Thyroid gland (tissue), 4 donors: ENCODE data around the gene MSH2. TPM values are rescaled to one million over a fixed set of nuclear protein-coding genes. Genes with fewer than 3 reads are reported as not detected.

Experiments
- DNase-seq, 2 donors: peaks; one replicate each; pipeline ENCODE4 v3.0.0-alpha.2; 2019
- H3K27ac ChIP-seq, 3 donors: fragments of 200-600 bp; sonication (generic); 1 replicate in 2 of 3; 2 replicates in 1 of 3; pipeline ENCODE4 v1.5.1; 2016 to 2019; ENCODE audit warnings: mild to moderate bottlenecking in 1 of 3, moderate library complexity in 1 of 3
- H3K27me3 ChIP-seq: fragments of 200-600 bp; sonication (generic); one replicate; pipeline ENCODE4 v1.5.1; 2019
- H3K36me3 ChIP-seq, 2 donors: fragments of 200-600 bp; sonication (generic); one replicate each; pipeline ENCODE4 v1.5.1; 2016 to 2019
- H3K4me1 ChIP-seq, 2 donors: fragments of 200-600 bp; sonication (generic); one replicate each; pipeline ENCODE4 v1.5.1; 2017 to 2019
- H3K4me3 ChIP-seq, 3 donors: fragments of 200-600 bp; sonication (generic); replicated peaks in 1 of 3; 1 replicate in 2 of 3; 2 replicates in 1 of 3; pipeline ENCODE4 v1.5.1; 2016; ENCODE audit warnings: mild to moderate bottlenecking in 1 of 3
- H3K9me3 ChIP-seq: fragments of 200-600 bp; sonication (generic); one replicate; pipeline ENCODE4 v1.5.1; 2017
- POLR2A ChIP-seq, 2 donors: fragments of 450-650 bp; IDR thresholded peaks; one replicate each; pipeline ENCODE4 v1.6.1; 2017; ENCODE audit warnings: antibody characterized with exemption in 2 of 2, mild to moderate bottlenecking in 2 of 2, moderate library complexity in 1 of 2
- WGBS, 2 donors: methylation state at CpG; one replicate each; pipeline ENCODE4 v1.1.5; 2017; 5-methylcytosine and 5-hydroxymethylcytosine counted together
- intact Hi-C: fragments of 100-400 bp; cut with DNase I; formaldehyde crosslinking; loops from one replicate; pipeline ENCODE4 v1.15.1; 2023
- total RNA-seq, 4 donors: library from RNA; depleted of rRNA; stranded (reverse); fragments of >200 nt; gene quantifications; one replicate each; pipeline ENCODE4 v1.2.3, GENCODE V29; 2016
- TF ChIP-seq, protein P1 (sequence below), 6 experiments: fragments of 200-600 bp in 3 of 6; fragments of 450-650 bp in 3 of 6; sonication (generic) in 3 of 6; IDR thresholded peaks; one replicate each; pipeline ENCODE4 v1.5.1; 2016 to 2019; ENCODE audit warnings: antibody characterized with exemption in 6 of 6, mild to moderate bottlenecking in 2 of 6, inconsistent platforms in 1 of 6, moderate library complexity in 1 of 6

MSH2 gene
- total RNA-seq, 4 donors from 2014 or later = 21.7 to 28.4 (median 24.3) TPM

DNA sequence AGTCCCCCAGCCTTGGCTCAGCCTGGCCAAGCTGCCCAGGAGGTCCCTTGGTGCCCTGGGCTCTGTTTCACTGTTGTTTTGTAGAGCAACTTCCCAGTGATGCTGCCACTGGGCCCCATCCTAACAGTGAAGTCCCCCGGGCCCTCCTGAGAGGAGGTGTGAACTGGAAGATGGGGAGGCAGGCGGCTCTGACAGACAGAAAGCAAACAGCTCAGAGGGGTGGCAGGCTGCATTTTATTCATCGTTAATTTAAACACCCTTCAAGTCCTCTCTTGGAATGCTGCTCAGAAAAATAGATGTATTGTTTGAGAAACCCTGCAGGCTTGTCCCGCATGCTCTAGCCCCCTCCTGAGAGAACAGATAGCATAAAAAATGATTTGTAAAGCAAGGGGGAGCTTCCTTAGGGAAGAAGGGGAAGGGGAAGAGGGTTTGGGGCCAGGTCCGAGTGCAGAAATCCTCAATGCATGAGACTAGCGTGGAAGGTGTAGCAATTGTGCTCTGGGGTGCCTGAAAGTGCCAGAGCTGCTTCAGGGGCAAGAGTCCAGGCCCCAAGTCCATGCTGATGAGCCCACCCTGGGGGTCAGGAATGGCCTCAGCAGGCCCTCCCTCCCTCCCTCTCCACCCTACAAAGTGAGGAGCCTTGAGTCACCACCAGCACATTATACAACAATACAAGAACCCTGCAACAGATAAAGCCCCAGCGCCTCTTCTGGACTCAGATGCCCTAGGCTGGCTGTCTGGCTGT, 113.6 kb downstream of the MSH2 start:
- Histone ChIP-seq H3K9me3 (no peaks in the 10 kb centered on the region), H3K4me3 (no peak overlapping the region), H3K4me1 (peaks cover 0 to 8% of the 10 kb centered on the region in 2 donors), H3K27ac (no peak overlapping the region), H3K36me3 (no peaks in the 10 kb centered on the region), H3K27me3 (no peaks in the 10 kb centered on the region)
- TF ChIP-seq, protein P1, sequence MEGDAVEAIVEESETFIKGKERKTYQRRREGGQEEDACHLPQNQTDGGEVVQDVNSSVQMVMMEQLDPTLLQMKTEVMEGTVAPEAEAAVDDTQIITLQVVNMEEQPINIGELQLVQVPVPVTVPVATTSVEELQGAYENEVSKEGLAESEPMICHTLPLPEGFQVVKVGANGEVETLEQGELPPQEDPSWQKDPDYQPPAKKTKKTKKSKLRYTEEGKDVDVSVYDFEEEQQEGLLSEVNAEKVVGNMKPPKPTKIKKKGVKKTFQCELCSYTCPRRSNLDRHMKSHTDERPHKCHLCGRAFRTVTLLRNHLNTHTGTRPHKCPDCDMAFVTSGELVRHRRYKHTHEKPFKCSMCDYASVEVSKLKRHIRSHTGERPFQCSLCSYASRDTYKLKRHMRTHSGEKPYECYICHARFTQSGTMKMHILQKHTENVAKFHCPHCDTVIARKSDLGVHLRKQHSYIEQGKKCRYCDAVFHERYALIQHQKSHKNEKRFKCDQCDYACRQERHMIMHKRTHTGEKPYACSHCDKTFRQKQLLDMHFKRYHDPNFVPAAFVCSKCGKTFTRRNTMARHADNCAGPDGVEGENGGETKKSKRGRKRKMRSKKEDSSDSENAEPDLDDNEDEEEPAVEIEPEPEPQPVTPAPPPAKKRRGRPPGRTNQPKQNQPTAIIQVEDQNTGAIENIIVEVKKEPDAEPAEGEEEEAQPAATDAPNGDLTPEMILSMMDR (IDR thresholded peaks at IDR 0.05) = no peak
- no peak for TF ChIP-seq POLR2A (IDR thresholded peaks at IDR 0.05)
- 83% methylated on average over 7 of the region's 7 CpGs for whole genome bisulfite sequencing, 2 donors
- no peak for DNase-seq
- intact Hi-C loops = no loop called here

DNA sequence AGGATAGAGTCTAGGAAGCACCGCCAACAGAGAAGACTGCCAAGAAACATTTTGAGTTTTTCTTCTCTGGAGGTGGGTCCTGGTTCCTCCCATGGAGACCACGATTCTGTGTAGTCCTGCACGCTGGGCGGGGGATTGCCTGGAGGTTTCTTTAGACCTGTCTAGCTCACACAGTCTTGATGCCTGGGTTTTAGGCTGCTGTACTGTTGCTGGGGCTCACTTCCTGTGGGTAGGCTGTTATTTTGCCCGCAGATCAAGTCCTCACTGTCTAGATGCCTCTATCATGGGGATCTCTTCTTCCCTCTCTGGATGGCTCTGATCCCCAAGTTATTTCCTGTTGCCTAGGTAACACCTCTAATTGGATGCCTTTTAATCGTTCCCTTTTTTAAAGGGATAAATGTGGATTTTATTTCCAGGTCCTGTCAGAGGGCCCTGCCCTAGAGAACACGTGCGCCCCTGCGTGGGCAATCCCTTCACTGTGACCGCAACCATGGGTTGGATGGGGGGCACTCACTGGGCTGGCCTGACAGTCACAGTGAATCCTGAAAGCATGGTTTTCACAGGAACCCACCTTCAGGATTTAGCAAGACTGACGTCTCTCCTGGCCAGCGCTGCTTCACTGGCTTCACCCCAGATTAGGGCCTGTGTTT, 115.7 kb downstream of the MSH2 start:
- intact Hi-C loops = no loop called here
- WGBS, 2 donors = 92 to 93% methylated on average over 12 of the region's 12 CpGs
- Histone ChIP-seq H3K27ac (no peak overlapping the region), H3K27me3 (no peaks in the 10 kb centered on the region), H3K4me3 (no peak overlapping the region), H3K9me3 (no peaks in the 10 kb centered on the region), H3K4me1 (peaks cover 0 to 9% of the 10 kb centered on the region in 2 donors), H3K36me3 (no peaks in the 10 kb centered on the region)
- no peak for DNase-seq
- TF ChIP-seq, protein P1 (IDR thresholded peaks at IDR 0.05) = no peak
- no peak for TF ChIP-seq POLR2A (IDR thresholded peaks at IDR 0.05)

DNA sequence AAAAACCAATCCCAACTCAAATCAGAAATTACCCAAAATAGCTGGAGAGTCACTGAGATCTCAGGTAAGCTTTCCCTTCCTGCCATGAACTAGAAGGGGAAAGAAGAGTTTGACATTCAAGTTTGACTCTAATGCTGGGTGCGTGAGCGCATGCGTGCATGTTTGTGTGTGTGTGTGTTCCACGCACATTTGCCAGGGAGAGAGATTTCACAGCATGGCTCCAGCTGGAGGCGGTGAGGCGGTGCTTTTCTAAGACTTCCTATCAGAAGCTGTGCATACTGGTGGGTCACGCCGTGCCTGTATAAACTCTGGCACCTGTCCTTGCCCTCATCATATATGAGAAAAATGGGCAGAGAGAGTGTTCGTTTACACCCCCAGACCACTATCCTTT, 116.2 kb downstream of the MSH2 start:
- H3K27ac ChIP-seq = no peak overlapping the region

DNA sequence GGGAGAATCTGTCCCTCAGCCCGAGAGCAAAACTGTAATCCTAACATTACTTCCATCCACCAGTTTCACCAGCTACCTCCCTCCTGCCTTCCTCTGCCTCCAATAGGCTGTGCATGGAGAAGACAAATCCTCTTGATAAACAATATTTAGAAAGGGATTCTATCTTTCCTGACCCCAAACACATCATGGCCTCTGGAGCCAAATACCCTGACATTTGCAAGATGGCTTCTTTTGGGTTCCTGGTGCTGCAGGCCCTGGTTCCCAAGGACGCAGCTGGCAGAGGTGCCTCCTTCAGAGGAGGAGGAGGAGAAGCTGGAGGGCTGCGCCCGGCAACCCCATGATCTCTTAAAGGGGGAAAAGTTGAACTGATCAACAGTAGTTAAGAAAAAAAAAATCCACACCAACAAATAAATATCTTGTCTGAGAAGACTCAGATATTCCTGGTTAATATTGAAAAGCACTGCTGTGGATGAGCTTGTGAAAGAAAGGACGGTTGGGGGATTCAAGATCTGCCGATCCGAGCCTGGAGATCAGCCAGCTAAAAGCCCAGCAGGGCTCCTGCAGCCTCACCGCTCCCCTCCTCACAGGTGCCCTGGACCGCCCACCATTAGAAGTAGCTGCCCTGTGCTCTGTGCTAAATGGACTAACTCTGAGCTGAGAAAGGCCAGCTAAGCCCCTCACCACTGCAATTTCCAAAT, 116.8 kb downstream of the MSH2 start:
- Histone ChIP-seq H3K36me3 (no peaks in the 10 kb centered on the region), H3K4me1 (peaks cover 0 to 9% of the 10 kb centered on the region in 2 donors), H3K9me3 (no peaks in the 10 kb centered on the region), H3K27ac (no peak overlapping the region), H3K27me3 (no peaks in the 10 kb centered on the region), H3K4me3 (no peak overlapping the region)
- intact Hi-C loops = no loop called here
- no peak for DNase-seq
- TF ChIP-seq, protein P1 (IDR thresholded peaks at IDR 0.05) = no peak
- no peak for TF ChIP-seq POLR2A (IDR thresholded peaks at IDR 0.05)
- 84 to 86% methylated on average over 9 of the region's 9 CpGs for WGBS, 2 donors

More for the DNA sequence above, 116.2 kb downstream of the MSH2 start:
- TF ChIP-seq POLR2A (IDR thresholded peaks at IDR 0.05) = no peak
- TF ChIP-seq, protein P1 (IDR thresholded peaks at IDR 0.05) = no peak
- intact Hi-C loops = no loop called here
- DNase-seq = no peak
- Histone ChIP-seq H3K4me1 (peaks cover 0 to 9% of the 10 kb centered on the region in 2 donors), H3K36me3 (no peaks in the 10 kb centered on the region), H3K4me3 (no peak overlapping the region), H3K27me3 (no peaks in the 10 kb centered on the region), H3K9me3 (no peaks in the 10 kb centered on the region)
- 94 to 95% methylated on average over 9 of the region's 9 CpGs for WGBS, 2 donors

DNA sequence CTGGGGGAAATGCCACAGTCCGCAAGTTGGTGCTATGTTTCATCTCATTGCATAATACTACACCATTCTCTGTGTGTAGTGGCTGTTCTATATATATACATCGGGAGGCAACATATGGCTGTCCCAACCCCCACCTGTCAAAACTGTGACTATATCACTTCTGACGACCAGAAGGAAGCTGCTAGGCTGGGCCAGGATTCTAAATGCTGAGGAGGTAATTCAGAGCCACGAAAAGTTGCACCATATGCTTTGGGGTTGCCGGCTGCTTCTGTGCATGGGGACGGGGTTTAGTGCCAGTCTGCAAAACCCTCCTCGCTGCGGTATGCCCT, 117.3 kb downstream of the MSH2 start:
- H3K4me3 ChIP-seq = no peak overlapping the region
- H3K9me3 ChIP-seq = no peaks in the 10 kb centered on the region
- H3K27me3 ChIP-seq = no peaks in the 10 kb centered on the region
- intact Hi-C loops = no loop called here
- WGBS, 2 donors = 53 to 54% methylated on average over 7 to 8 of the region's 8 CpGs
- H3K36me3 ChIP-seq = no peaks in the 10 kb centered on the region
- no peak for TF ChIP-seq POLR2A (IDR thresholded peaks at IDR 0.05)
- TF ChIP-seq, protein P1 (IDR thresholded peaks at IDR 0.05) = no peak
- no peak overlapping the region for H3K27ac ChIP-seq
- no peak for DNase-seq
- H3K4me1 ChIP-seq = peaks cover 0 to 9% of the 10 kb centered on the region in 2 donors
